GM12878 (cell line): Measurements from ENCODE around the gene PDK3.

Experiments
- CTCF ChIP-seq, 3 experiments: IDR thresholded peaks in 2 of 3; conservative IDR thresholded peaks in 1 of 3; 2 replicates each; pipeline ENCODE4 v1.5.1; 2011; ENCODE audit warnings: low read depth in 3 of 3, low read length in 3 of 3, mild to moderate bottlenecking in 3 of 3, control low read depth in 2 of 3, moderate library complexity in 2 of 3, inconsistent platforms in 1 of 3, mixed read lengths in 1 of 3; ENCODE audit not compliant: control insufficient read depth in 2 of 3, insufficient read depth in 1 of 3; ENCODE audit errors: extremely low read depth in 1 of 3
- E2F4 ChIP-seq: IDR thresholded peaks from 2 replicates; pipeline ENCODE4 v1.6.1; 2012; ENCODE audit warnings: low read depth, low read length, improper control_type of control experiment
- ELK1 ChIP-seq: IDR thresholded peaks from 2 replicates; pipeline ENCODE4 v1.6.1; 2012; ENCODE audit warnings: low read depth, low read length, improper control_type of control experiment
- MTA3 ChIP-seq: IDR thresholded peaks from 2 replicates; pipeline ENCODE4 v1.6.1; 2012; ENCODE audit warnings: low read length, inconsistent platforms, borderline replicate concordance
- RAD51 ChIP-seq: fragments of 450-650 bp; IDR thresholded peaks from 2 replicates; pipeline ENCODE4 v1.6.1; 2016; ENCODE audit warnings: moderate library complexity, mild to moderate bottlenecking, inconsistent platforms
- SUPT20H ChIP-seq: IDR thresholded peaks from 2 replicates; pipeline ENCODE4 v1.6.1; 2011; ENCODE audit warnings: low read depth, mild to moderate bottlenecking, low read length, moderate library complexity, borderline replicate concordance; ENCODE audit not compliant: control insufficient read depth
- ZBTB11 ChIP-seq: fragments of 450-650 bp; formaldehyde crosslinking; IDR thresholded peaks from 2 replicates; pipeline ENCODE4 v1.5.0; 2022; ENCODE audit warnings: mild to moderate bottlenecking, missing genetic modification characterization
- ZNF274 ChIP-seq: IDR thresholded peaks from one replicate; pipeline ENCODE4 v1.8.0; 2011; ENCODE audit not compliant: insufficient read length, insufficient read depth

GRCh38 chrX:24566240-24566639 is 101.2 kb downstream of the PDK3 start:
- no peak for TF ChIP-seq MTA3
- no peak for TF ChIP-seq E2F4
- no peak for TF ChIP-seq ZBTB11
- no peak for TF ChIP-seq ELK1
- TF ChIP-seq CTCF (IDR thresholded peaks at IDR 0.05 in 2 of 3, conservative IDR thresholded peaks at IDR 0.05 in 1 of 3; ENCODE audit: control insufficient read depth in 2 of 3, extremely low read depth in 1 of 3, insufficient read depth in 1 of 3, low read depth in 3 of 3, low read length in 3 of 3) = no peak
- TF ChIP-seq SUPT20H = no peak
- no peak for TF ChIP-seq RAD51
- no peak for TF ChIP-seq ZNF274
